GM21367 (cell line): ENCODE measurements around the gene OSBPL6.

Experiments used
- ATAC-seq: cut with Tn5 transposase; IDR thresholded peaks from one replicate; pipeline ENCODE4 v1.9.1; 2021; ENCODE audit not compliant: unreplicated experiment

The OSBPL6 gene

GRCh38 chr2:178269438-178270224, 75.3 kb downstream of the OSBPL6 start:
- no peak for ATAC-seq

- no peak for ATAC-seq
Measured at GRCh38 chr2:178270338-178270737, 76.0 kb downstream of the OSBPL6 start.

GRCh38 chr2:178271094-178271493, 76.8 kb downstream of the OSBPL6 start:
- ATAC-seq = no peak

- no peak for ATAC-seq
Measured at GRCh38 chr2:178271629-178272333, 77.5 kb downstream of the OSBPL6 start.

- ATAC-seq = no peak
Measured at GRCh38 chr2:178273787-178274360, 79.6 kb downstream of the OSBPL6 start.

GRCh38 chr2:178275600-178275999, 81.3 kb downstream of the OSBPL6 start:
- ATAC-seq = no peak

- no peak for ATAC-seq
Measured at GRCh38 chr2:178277741-178278197, 83.5 kb downstream of the OSBPL6 start.

- no peak for ATAC-seq
Measured at GRCh38 chr2:178279142-178279541, 84.8 kb downstream of the OSBPL6 start.

GRCh38 chr2:178279636-178280035, 85.3 kb downstream of the OSBPL6 start:
- ATAC-seq = no peak

GRCh38 chr2:178280244-178280852, 86.0 kb downstream of the OSBPL6 start:
- peak; percentile 79 for ATAC-seq

- ATAC-seq = no peak
Measured at GRCh38 chr2:178282075-178282815, 87.9 kb downstream of the OSBPL6 start.

- no peak for ATAC-seq
Measured at GRCh38 chr2:178283341-178283918, 89.1 kb downstream of the OSBPL6 start.

GRCh38 chr2:178284613-178285286, 90.4 kb downstream of the OSBPL6 start:
- ATAC-seq = no peak

- no peak for ATAC-seq
Measured at GRCh38 chr2:178285287-178285615, 90.9 kb downstream of the OSBPL6 start.

GRCh38 chr2:178286636-178287035, 92.3 kb downstream of the OSBPL6 start:
- no peak for ATAC-seq

- no peak for ATAC-seq
Measured at GRCh38 chr2:178287652-178288344, 93.5 kb downstream of the OSBPL6 start.

- no peak for ATAC-seq
Measured at GRCh38 chr2:178291703-178292102, 97.4 kb downstream of the OSBPL6 start.

- no peak for ATAC-seq
Measured at GRCh38 chr2:178292586-178292985, 98.3 kb downstream of the OSBPL6 start.

- no peak for ATAC-seq
Measured at GRCh38 chr2:178295115-178295514, 100.8 kb downstream of the OSBPL6 start.
